Caco-2 (cell line): ENCODE data around the gene STAG1. TPM values are rescaled to one million over a fixed set of nuclear protein-coding genes. Genes with fewer than 3 reads are reported as not detected.
"Not testable (repeated sequence)": the region's sequence is repeated elsewhere in the genome, so short reads cannot be mapped to it uniquely, and the experiment has no call there.

Experiments
- BruUV-seq: library from RNA; stranded (reverse); fragments of 400-500 nt; replicated peaks from 2 replicates; lab custom pipeline; 2021; lab: Mats Ljungman, UMichigan
- CTCF ChIA-PET: fragments of 300-600 bp; sonication (Branson Sonifier 250); formaldehyde crosslinking; loops from one replicate; lab custom pipeline; 2022; ENCODE audit warnings: antibody characterized with exemption; lab: Charles Lee
- POLR2A ChIA-PET: fragments of 300-600 bp; sonication (Branson Sonifier 250); formaldehyde crosslinking; loops from one replicate; lab custom pipeline; 2022; ENCODE audit warnings: antibody characterized with exemption; lab: Charles Lee
- DNase-seq, 2 experiments: peaks; one replicate each; pipeline versions ENCODE4 v3.0.0 to v3.0.0-alpha.2; 2020 to 2022
- H3K27me3 ChIP-seq: replicated peaks from 2 replicates; pipeline ENCODE4 v1.6.0; 2011; ENCODE audit warnings: low read length; ENCODE audit not compliant: control insufficient read depth, insufficient read depth
- H3K36me3 ChIP-seq: 2 replicates; pipeline ENCODE4 v1.5.1; 2011; ENCODE audit warnings: low read length; ENCODE audit not compliant: control insufficient read depth, insufficient read depth
- H3K4me1 ChIP-seq: fragments of 250-450 bp; sonication (Bioruptor Pico); 2 replicates; pipeline ENCODE4 v1.5.1; 2020; ENCODE audit warnings: mild to moderate bottlenecking
- H3K4me3 ChIP-seq: 2 replicates; pipeline ENCODE4 v1.5.1; 2011; ENCODE audit warnings: low read depth, mild to moderate bottlenecking, control low read depth, low read length
- H3K9me3 ChIP-seq: fragments of 250-450 bp; sonication (Bioruptor Pico); 2 replicates; pipeline ENCODE4 v1.5.1; 2020; ENCODE audit warnings: mild to moderate bottlenecking, moderate library complexity
- H3K27ac Mint-ChIP-seq: one replicate; pipeline ENCODE4 v1.8.0; 2022; ENCODE audit warnings: mixed read lengths; ENCODE audit not compliant: unreplicated experiment
- H3K27me3 Mint-ChIP-seq: one replicate; pipeline ENCODE4 v1.8.0; 2022; ENCODE audit warnings: mixed read lengths; ENCODE audit not compliant: insufficient read depth, unreplicated experiment
- H3K36me3 Mint-ChIP-seq: one replicate; pipeline ENCODE4 v1.8.0; 2022; ENCODE audit warnings: mild to moderate bottlenecking, mixed read lengths; ENCODE audit not compliant: insufficient read depth, unreplicated experiment
- H3K4me1 Mint-ChIP-seq: one replicate; pipeline ENCODE4 v1.8.0; 2022; ENCODE audit warnings: low read depth, mixed read lengths; ENCODE audit not compliant: unreplicated experiment
- H3K4me3 Mint-ChIP-seq: one replicate; pipeline ENCODE4 v1.8.0; 2022; ENCODE audit warnings: mild to moderate bottlenecking, moderate library complexity, mixed read lengths; ENCODE audit not compliant: unreplicated experiment
- H3K9me3 Mint-ChIP-seq: one replicate; pipeline ENCODE4 v1.8.0; 2022; ENCODE audit warnings: mixed read lengths; ENCODE audit not compliant: unreplicated experiment
- CTCF ChIP-seq, 2 experiments: fragments of 200-600 bp in 1 of 2; IDR thresholded peaks; 1 replicate in 1 of 2; 2 replicates in 1 of 2; pipeline versions ENCODE4 v1.5.1 to v1.8.0; 2011 to 2022; ENCODE audit warnings: antibody characterized with exemption in 1 of 2, control low read depth in 1 of 2, inconsistent platforms in 1 of 2, low read depth in 1 of 2, low read length in 1 of 2, mild to moderate bottlenecking in 1 of 2, moderate library complexity in 1 of 2; ENCODE audit not compliant: insufficient read depth in 1 of 2, severe bottlenecking in 1 of 2, unreplicated experiment in 1 of 2
- intact Hi-C: fragments of 100-400 bp; cut with micrococcal nuclease; formaldehyde crosslinking; loops from one replicate; pipeline ENCODE4 v1.10.0; 2022; ENCODE audit not compliant: unreplicated experiment
- total RNA-seq: library from RNA; stranded (reverse); gene quantifications from 2 replicates; pipeline ENCODE4 v1.2.3, GENCODE V29; 2022

The STAG1 gene
- total RNA-seq, 1 experiment from 2014 or later = 37.5 TPM

- Mint-ChIP-seq H3K27ac (no peak overlapping the region), H3K36me3 (peaks cover 7% of the 10 kb centered on the region), H3K4me3 (no peak overlapping the region), H3K27me3 (no peaks in the 10 kb centered on the region), H3K4me1 (no peaks in the 10 kb centered on the region), H3K9me3 (no peaks in the 10 kb centered on the region)
- no peaks in the 10 kb centered on the region for H3K9me3 ChIP-seq
- H3K4me1 ChIP-seq = peaks cover 9% of the 10 kb centered on the region; the same call in 1 of the 2 replicates
- DNase-seq = no peak
- no peak overlapping the region for H3K4me3 ChIP-seq
- no peaks in the 10 kb centered on the region for H3K27me3 ChIP-seq
- no TSS peak for BruUV-seq
- ChIA-PET POLR2A (no interaction called here), CTCF (interaction anchor here (0.6 to 0.7 kb wide), 2 partner anchors 41 to 304 kb away, joined by 4 to 5 read pairs; partner anchors contain the start of gene STAG1)
- TF ChIP-seq CTCF (IDR thresholded peaks at IDR 0.05; ENCODE audit: insufficient read depth in 1 of 2, low read depth in 1 of 2, low read length in 1 of 2, severe bottlenecking in 1 of 2, unreplicated experiment in 1 of 2) = no peak
- intact Hi-C loops = no loop called here
- H3K36me3 ChIP-seq = no peaks in the 10 kb centered on the region
Observed at GRCh38 chr3:136711277-136711676, 40.9 kb downstream of the STAG1 start.

- H3K9me3 Mint-ChIP-seq, H3K36me3 Mint-ChIP-seq, H3K27me3 ChIP-seq, H3K4me3 Mint-ChIP-seq, H3K4me1 Mint-ChIP-seq, H3K4me1 ChIP-seq, BruUV-seq, DNase-seq, H3K27me3 Mint-ChIP-seq, CTCF ChIA-PET, intact Hi-C loops, H3K36me3 ChIP-seq, H3K27ac Mint-ChIP-seq, H3K9me3 ChIP-seq, H3K4me3 ChIP-seq, POLR2A ChIA-PET: not testable (repeated sequence)
Observed at GRCh38 chr3:136709775-136710174, 42.4 kb downstream of the STAG1 start.

DNA sequence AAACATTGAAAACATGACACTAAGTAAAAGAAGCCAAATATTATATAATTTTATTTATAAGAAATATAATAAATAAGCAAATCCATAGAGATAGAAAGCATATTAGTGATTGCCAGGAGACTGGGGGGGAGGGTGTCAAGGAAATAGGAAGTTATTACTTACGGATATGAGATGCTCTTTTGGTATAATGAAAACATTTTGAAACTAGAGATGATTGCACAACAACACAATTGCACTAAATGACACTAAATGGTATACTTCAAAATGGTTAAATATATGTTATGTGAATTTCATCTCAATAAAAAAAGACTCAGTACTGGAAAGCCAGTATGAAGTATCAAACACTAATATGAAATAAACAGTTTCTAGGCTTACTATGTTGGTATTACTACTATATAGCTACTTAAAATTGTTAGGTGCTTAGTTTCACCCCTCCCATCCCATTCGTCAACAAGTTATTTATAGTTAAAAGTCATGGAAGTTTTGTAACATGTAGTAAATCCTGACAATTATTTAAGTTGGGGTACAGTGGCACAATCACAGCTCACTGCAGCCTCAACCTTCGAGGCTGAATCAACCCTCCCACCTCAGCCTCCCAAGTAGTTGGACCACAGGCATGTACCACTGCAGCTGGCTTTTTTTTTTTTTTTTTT, 43.7 kb downstream of the STAG1 start:
- peaks cover 7% of the 10 kb centered on the region for H3K36me3 Mint-ChIP-seq
- H3K4me3 Mint-ChIP-seq = no peak overlapping the region
- POLR2A ChIA-PET = no interaction called here
- H3K27ac Mint-ChIP-seq = no peak overlapping the region
- H3K9me3 ChIP-seq = no peaks in the 10 kb centered on the region
- no peak overlapping the region for H3K4me3 ChIP-seq
- no peak for TF ChIP-seq CTCF (IDR thresholded peaks at IDR 0.05; ENCODE audit: insufficient read depth in 1 of 2, low read depth in 1 of 2, low read length in 1 of 2, severe bottlenecking in 1 of 2, unreplicated experiment in 1 of 2)
- CTCF ChIA-PET = no interaction called here
- H3K27me3 Mint-ChIP-seq = no peaks in the 10 kb centered on the region
- intact Hi-C loops = no loop called here
- no peaks in the 10 kb centered on the region for H3K4me1 Mint-ChIP-seq
- no peaks in the 10 kb centered on the region for H3K9me3 Mint-ChIP-seq
- no TSS peak for BruUV-seq
- no peaks in the 10 kb centered on the region for H3K36me3 ChIP-seq
- peaks cover 9% of the 10 kb centered on the region; the same call in 1 of the 2 replicates for H3K4me1 ChIP-seq
- no peak for DNase-seq
- H3K27me3 ChIP-seq = no peaks in the 10 kb centered on the region
